ENCODE results near the gene ISL1.

DNA sequence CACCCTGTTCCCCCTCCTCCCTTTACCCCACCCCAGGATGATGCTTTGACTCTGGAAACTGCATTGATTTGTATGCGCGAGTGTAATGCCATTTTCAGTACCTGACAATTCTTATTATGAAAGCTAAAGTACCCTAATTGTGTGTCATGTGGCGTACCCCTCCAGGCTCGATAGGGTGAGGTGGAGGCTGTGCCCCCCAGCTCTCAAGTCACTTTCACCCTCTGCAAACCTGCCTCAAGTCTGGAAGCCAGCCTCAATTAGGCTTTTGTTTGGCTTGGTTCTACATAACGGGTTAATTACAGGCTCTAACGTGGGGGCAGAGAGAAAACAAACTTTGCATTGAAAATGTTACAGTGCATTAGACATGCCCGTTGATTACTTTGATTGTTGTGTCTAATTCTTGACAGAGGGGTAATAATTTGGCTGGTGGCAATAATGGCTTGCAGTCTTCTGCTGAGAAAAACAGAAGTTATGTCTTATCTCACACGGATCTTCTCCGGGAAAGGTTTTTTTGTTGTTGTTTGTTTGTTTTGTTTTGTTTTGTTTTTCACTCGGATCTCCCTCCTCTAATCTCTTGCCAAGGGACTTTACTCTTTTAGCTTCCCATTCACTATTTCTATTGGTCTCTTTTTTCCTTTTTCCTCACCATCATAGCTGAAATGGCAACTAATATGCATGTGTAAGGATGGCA, 12.6 kb downstream of the ISL1 start:
- no peak for TF ChIP-seq SIN3A (IDR thresholded peaks at IDR 0.05; ENCODE audit: borderline replicate concordance, insufficient read depth, low read depth, low read length)
- no peak for TF ChIP-seq CTCF (IDR thresholded peaks at IDR 0.05)
- TF ChIP-seq POLR2AphosphoS5 (IDR thresholded peaks at IDR 0.05; ENCODE audit: low read depth, low read length), result no peak
- TF ChIP-seq, protein P1, sequence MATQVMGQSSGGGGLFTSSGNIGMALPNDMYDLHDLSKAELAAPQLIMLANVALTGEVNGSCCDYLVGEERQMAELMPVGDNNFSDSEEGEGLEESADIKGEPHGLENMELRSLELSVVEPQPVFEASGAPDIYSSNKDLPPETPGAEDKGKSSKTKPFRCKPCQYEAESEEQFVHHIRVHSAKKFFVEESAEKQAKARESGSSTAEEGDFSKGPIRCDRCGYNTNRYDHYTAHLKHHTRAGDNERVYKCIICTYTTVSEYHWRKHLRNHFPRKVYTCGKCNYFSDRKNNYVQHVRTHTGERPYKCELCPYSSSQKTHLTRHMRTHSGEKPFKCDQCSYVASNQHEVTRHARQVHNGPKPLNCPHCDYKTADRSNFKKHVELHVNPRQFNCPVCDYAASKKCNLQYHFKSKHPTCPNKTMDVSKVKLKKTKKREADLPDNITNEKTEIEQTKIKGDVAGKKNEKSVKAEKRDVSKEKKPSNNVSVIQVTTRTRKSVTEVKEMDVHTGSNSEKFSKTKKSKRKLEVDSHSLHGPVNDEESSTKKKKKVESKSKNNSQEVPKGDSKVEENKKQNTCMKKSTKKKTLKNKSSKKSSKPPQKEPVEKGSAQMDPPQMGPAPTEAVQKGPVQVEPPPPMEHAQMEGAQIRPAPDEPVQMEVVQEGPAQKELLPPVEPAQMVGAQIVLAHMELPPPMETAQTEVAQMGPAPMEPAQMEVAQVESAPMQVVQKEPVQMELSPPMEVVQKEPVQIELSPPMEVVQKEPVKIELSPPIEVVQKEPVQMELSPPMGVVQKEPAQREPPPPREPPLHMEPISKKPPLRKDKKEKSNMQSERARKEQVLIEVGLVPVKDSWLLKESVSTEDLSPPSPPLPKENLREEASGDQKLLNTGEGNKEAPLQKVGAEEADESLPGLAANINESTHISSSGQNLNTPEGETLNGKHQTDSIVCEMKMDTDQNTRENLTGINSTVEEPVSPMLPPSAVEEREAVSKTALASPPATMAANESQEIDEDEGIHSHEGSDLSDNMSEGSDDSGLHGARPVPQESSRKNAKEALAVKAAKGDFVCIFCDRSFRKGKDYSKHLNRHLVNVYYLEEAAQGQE (IDR thresholded peaks at IDR 0.05; ENCODE audit: insufficient read depth in 1 of 2, low read depth in 2 of 2, low read length in 1 of 2), result no peak
